ENCODE results near the gene CMYA5.

Gene CMYA5

DNA sequence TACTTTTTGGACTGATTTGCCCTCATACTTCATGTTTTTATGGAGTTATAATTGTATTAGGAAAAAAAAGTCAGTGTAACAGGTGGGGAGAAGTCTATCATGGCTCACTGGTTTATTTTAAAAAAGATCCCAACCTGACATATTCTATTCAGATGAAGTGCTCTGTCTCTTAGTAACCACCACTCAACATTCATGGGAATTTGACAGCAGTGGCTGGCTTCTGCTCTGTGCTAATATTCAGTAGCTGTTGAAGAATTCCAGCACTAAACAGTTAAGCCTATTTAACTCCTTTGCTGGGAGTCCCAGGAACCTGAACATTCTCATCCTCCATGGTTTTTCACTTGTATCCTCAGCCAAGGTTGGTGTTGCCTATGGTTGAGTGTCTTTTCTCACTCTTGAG lies 23.1 kb downstream of the CMYA5 start:
- H3K4me3 ChIP-seq (ENCODE audit: control insufficient read depth, low read depth, low read length), result no peak overlapping the region
- no peak for DNase-seq (ENCODE audit: low read depth)
- TF ChIP-seq, protein P1, sequence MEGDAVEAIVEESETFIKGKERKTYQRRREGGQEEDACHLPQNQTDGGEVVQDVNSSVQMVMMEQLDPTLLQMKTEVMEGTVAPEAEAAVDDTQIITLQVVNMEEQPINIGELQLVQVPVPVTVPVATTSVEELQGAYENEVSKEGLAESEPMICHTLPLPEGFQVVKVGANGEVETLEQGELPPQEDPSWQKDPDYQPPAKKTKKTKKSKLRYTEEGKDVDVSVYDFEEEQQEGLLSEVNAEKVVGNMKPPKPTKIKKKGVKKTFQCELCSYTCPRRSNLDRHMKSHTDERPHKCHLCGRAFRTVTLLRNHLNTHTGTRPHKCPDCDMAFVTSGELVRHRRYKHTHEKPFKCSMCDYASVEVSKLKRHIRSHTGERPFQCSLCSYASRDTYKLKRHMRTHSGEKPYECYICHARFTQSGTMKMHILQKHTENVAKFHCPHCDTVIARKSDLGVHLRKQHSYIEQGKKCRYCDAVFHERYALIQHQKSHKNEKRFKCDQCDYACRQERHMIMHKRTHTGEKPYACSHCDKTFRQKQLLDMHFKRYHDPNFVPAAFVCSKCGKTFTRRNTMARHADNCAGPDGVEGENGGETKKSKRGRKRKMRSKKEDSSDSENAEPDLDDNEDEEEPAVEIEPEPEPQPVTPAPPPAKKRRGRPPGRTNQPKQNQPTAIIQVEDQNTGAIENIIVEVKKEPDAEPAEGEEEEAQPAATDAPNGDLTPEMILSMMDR (conservative IDR thresholded peaks at IDR 0.05; ENCODE audit: control insufficient read depth, insufficient read depth, low read depth, low read length), result no peak

DNA sequence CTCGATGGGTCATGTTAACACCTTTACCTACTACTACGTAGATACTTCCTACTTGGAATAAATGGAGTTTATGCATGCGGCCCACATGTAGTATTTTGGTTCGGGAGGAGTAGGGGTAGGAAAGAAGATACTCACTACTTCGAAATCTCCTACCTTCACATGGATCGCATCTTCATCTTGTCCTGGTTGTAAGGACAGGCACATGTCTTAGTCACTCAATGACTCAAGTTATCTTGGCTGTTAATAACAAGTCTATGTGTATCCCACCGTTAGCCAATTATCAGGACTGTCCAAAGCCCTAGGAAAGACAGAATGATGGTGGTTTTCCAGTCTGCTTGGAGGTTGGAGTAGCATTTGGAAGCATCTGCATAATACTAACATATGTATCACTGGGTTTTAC lies 24.1 kb downstream of the CMYA5 start:
- DNase-seq (ENCODE audit: low read depth), result peak; percentile 11
- no peak overlapping the region for H3K4me3 ChIP-seq (ENCODE audit: control insufficient read depth, low read depth, low read length)
- TF ChIP-seq, protein P1 (conservative IDR thresholded peaks at IDR 0.05; ENCODE audit: control insufficient read depth, insufficient read depth, low read depth, low read length), result no peak

DNA sequence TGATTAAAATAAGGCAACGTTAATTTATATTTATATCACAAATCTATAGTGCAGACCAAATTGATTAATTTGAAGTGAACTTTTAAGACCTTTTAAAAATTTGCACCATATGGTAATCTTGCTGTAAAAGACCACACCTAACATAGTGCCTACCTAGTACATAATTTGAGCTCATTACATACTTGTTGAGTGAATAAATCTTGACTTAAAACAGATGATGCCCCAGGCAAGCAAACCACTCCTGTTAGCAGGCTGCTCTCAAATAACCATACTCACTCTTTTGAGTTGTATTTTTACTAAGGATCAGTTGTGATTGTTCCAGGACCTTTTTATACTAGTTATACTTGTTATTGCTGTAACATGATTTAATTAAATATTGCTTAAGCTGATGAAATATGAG lies 27.2 kb downstream of the CMYA5 start:
- no peak overlapping the region for H3K4me3 ChIP-seq (ENCODE audit: control insufficient read depth, low read depth, low read length)
- DNase-seq (ENCODE audit: low read depth), result no peak
- TF ChIP-seq, protein P1 (conservative IDR thresholded peaks at IDR 0.05; ENCODE audit: control insufficient read depth, insufficient read depth, low read depth, low read length), result no peak

DNA sequence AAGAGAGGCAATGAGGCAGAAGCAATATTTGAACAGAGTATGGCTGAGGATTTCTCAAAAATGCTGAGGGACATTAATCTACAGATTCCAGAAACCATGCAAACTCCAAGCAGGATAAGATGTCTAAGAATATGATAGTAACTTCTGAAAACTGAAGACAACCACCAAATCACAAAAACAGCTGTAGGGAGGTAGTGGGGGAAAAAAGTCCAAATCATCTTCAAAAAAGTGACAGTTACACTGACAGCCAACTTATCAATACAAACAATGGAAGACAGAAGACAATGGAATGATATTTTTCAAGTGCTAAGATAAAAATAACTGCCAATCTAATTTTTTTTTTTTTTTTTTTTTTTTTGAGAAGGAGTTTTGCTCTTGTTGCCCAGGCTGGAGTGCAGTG lies 30.5 kb downstream of the CMYA5 start:
- TF ChIP-seq, protein P1 (conservative IDR thresholded peaks at IDR 0.05; ENCODE audit: control insufficient read depth, insufficient read depth, low read depth, low read length), result no peak
- H3K4me3 ChIP-seq (ENCODE audit: control insufficient read depth, low read depth, low read length), result no peak overlapping the region
- DNase-seq (ENCODE audit: low read depth), result no peak

DNA sequence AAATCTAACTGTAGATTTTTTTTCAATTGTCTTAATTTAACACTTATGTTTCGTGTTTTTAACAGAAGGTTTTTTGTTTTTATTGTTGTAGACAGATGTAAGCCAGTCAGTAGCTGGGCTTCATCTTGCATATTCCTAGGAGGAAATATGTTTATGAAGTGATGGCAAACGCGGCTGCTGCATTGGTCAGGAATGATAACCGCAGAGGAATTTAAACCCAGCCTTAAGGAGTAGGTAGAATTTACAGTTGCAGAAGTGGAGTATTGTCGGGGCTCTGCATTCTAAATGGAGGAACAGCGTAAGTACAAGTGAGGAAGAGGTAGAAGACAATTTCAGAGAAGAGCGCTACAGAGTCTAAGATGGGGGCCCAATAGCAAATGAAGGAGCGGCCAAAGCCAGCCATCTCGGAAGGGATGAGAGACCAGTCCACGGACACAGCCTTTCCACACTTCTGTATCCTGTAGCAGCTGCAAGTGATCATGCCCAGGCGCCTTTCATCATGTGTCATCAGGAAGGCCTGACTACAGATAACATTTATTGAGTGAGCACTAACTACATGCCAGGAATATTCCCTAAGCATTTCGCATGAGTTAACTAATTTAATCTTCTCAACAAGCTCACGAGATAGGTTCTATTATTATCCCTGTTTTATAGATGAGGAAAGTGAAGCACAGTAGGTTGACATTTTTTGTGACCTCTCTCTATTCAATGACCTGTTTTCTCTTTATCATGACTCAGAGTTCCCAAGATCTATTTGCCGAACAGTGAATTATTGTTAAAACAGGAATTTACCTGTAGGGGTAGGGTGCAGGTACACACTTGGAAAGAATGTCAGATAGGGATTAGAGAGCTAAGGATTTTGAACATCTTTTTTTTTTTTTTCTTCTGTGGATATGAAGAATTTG lies 38.1 kb downstream of the CMYA5 start:
- DNase-seq (ENCODE audit: low read depth), result no peak
- no peak overlapping the region for H3K4me3 ChIP-seq (ENCODE audit: control insufficient read depth, low read depth, low read length)
- TF ChIP-seq, protein P1 (conservative IDR thresholded peaks at IDR 0.05; ENCODE audit: control insufficient read depth, insufficient read depth, low read depth, low read length), result no peak

DNA sequence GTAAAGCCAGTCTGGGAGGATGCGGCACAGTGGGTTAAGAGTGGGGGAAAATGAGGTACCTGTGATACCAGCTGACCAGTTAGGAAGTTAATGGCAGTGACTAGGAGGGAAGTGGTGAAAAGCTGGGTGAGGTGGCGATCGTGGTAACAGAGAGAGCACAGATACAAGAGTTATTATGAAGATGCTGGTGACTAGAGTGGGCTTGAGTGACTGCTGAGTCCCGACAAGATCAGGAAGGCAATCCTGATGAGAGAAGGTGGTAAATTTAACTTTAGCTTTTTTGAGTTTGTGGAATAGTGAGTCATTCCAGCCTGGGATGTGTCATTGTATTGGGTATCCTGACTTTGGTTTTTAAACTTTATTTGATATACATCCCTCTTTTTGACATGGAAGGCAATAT lies 38.8 kb downstream of the CMYA5 start:
- no peak overlapping the region for H3K4me3 ChIP-seq (ENCODE audit: control insufficient read depth, low read depth, low read length)
- TF ChIP-seq, protein P1 (conservative IDR thresholded peaks at IDR 0.05; ENCODE audit: control insufficient read depth, insufficient read depth, low read depth, low read length), result no peak
- peak; percentile 6 for DNase-seq (ENCODE audit: low read depth)
